ENCODE data around the gene KRTAP10-6. TPM values are rescaled to one million over a fixed set of nuclear protein-coding genes. Genes with fewer than 3 reads are reported as not detected.

KRTAP10-6 gene
- total RNA-seq, 2 donors from 2014 or later = not detected

DNA sequence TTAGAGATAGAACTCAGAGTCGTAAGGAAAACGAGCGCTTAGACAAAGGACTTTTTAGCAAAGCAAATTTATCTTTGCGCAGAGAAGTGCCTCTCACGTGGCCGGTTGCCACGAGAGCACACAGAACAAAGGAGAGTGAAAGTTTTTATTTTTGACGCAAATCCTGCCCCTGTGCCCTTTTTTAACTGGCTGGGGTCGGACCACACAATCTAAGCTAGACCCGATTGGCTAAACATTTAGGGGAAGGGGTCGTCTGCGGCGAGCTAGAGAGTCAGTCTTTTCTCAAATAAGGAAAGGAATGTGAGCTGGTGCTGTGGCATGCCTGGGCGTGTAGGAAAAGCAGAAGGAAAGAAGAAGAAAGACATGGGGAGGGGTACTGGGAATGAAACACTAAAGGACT is 43.4 kb downstream of the KRTAP10-6 start:
- no peak for DNase-seq (ENCODE audit: low spot score)
- intact Hi-C loops (cut with DNase I) = no loop called here

DNA sequence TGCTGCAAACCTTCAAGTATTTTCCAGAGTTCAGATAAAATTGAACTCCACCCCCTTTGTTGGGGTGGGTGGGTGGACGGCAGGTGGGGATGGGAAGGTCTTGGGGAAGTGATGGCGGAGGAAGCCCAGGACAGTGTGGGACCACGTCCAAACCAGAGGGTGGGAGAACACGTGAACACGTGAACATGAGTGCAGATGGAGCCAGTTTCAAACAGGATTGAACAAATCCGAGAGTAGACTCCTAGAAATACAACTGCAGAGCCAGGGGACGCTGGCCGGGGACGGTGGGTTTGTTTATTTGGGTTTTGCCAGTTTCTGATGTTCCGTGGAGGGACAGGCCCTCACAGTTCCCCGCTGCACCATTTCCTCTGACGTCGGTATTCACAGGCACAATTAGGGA is 43.9 kb downstream of the KRTAP10-6 start:
- DNase-seq (ENCODE audit: low spot score) = no peak
- intact Hi-C loops (cut with DNase I) = no loop called here

DNA sequence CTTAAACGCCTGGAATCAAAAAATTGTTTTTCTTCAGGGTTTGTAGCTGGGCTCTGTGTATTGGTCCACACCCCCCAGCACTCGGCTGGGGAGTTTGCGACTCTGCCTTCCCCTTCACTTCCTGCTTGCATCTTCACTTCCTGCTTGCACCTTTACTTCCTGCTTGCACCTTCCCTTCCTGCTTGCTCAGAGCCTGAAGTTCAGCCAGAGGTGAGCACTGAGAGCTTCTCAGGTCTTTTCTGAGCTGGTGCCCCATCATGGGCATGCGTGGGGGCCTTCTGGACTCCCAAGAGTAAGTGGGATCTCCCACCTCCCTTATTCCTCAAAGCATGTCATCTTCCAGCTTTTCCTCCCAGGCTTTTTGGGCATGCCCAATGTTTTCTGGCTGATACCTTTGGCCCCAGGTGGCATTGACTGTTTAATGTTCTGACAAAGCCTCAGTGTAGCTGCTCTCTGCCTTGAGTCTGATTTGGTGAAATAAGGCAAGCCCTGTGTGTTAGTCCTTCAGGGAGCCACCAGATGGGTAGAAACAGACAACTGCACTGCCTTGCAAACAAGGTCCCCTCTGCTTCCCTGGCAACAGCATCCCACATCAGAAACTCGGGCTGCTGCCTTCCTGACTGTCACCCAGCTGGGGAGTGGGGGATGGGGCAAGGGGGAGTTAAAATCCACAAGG is 44.5 kb downstream of the KRTAP10-6 start:
- no peak for DNase-seq (ENCODE audit: low spot score)
- intact Hi-C loops (cut with DNase I) = no loop called here

DNA sequence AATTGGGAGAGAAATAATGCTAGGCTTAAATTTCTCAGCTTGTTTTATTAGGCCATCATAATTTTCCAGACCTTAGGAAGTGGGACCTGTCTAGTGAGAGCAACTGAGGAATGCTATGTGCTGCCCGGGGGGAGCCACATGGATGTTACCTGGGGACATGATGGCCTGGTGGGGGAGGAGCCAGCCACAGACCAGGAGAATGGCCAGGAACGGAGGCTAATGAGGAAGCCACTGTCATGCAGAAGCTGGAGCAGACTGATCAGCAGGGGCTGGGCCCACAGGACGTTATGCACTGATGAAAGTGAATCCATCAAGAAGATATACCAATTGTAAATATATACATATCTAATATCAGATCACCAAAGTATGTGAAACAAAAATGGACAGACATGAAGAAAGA is 47.7 kb downstream of the KRTAP10-6 start:
- intact Hi-C loops (cut with DNase I) = no loop called here
- no peak for DNase-seq (ENCODE audit: low spot score)

DNA sequence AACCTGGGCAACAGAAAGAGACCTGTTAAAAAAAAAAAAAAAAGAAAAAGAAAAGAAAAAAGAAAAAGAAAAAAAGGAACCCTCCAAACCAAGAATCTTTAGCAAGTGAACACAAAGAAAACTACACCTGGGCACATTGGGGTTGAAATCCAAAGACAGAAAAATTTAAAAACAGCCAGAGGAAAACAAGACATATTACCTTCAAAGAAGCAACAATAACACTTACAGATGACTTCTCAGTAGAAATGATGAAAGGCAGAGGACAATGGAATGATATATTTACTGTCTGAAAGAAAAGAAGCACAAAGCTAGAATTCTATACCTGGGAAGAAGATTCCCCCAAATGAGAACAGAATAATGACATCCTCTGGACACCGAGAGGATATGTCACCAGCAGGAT is 49.6 kb downstream of the KRTAP10-6 start:
- no peak for DNase-seq (ENCODE audit: low spot score)
- intact Hi-C loops (cut with DNase I) = no loop called here

Other genes starting within 250 kb of the KRTAP10-6 start
- gene TRPM2, start 238.9 kb downstream of the KRTAP10-6 start, total RNA-seq = 10 to 100 TPM in 1 of 2 donors, 1 to 10 TPM in 1; 7.7 to 11.3 TPM
- 1 to 10 TPM; 1.5 to 1.8 TPM for gene LRRC3, start 137.0 kb downstream of the KRTAP10-6 start, total RNA-seq
- gene KRTAP10-1, start 52.3 kb downstream of the KRTAP10-6 start, total RNA-seq = not detected
- gene KRTAP10-2, start 41.0 kb downstream of the KRTAP10-6 start, total RNA-seq = not detected
- not detected for gene KRTAP10-3, start 33.7 kb downstream of the KRTAP10-6 start, total RNA-seq
- gene KRTAP10-4, start 18.8 kb downstream of the KRTAP10-6 start, total RNA-seq = not detected
- not detected for gene KRTAP10-5, start 11.9 kb downstream of the KRTAP10-6 start, total RNA-seq
- gene KRTAP10-7, start 8.1 kb upstream of the KRTAP10-6 start, total RNA-seq = not detected
- not detected for gene KRTAP10-8, start 19.6 kb upstream of the KRTAP10-6 start, total RNA-seq
- gene KRTAP10-9, start 34.6 kb upstream of the KRTAP10-6 start, total RNA-seq = not detected
- not detected for gene KRTAP10-10, start 44.9 kb upstream of the KRTAP10-6 start, total RNA-seq
- not detected for gene KRTAP10-11, start 53.9 kb upstream of the KRTAP10-6 start, total RNA-seq
- not detected for gene KRTAP12-4, start 62.2 kb upstream of the KRTAP10-6 start, total RNA-seq
- not detected for gene KRTAP12-3, start 65.4 kb upstream of the KRTAP10-6 start, total RNA-seq
- gene KRTAP12-2, start 74.4 kb upstream of the KRTAP10-6 start, total RNA-seq = under 1 TPM in 1 of 2 donors, not detected in 1; 0.48 TPM
- not detected for gene KRTAP12-1, start 89.7 kb upstream of the KRTAP10-6 start, total RNA-seq
- not detected for gene KRTAP10-12, start 104.7 kb upstream of the KRTAP10-6 start, total RNA-seq
- gene TSPEAR, start 119.1 kb upstream of the KRTAP10-6 start, total RNA-seq = under 1 TPM; 0.14 to 0.48 TPM
- 10 to 100 TPM; 72.6 to 75.6 TPM for gene UBE2G2, start 209.3 kb upstream of the KRTAP10-6 start, total RNA-seq
- gene SUMO3, start 225.6 kb upstream of the KRTAP10-6 start, total RNA-seq = 10 to 100 TPM; 53.5 to 58.3 TPM